Smooth muscle cell (in vitro differentiated cells): ENCODE results near the gene PC. TPM values are rescaled to one million over a fixed set of nuclear protein-coding genes. Genes with fewer than 3 reads are reported as not detected.

Experiments used
- DNase-seq: peaks from one replicate; lab custom pipeline; 2025; ENCODE audit not compliant: unreplicated experiment; lab: John Stamatoyannopoulos, UW
- H2AFZ ChIP-seq: fragments of 200-600 bp; sonication (generic); 2 replicates; pipeline ENCODE4 v1.6.0; 2016; ENCODE audit warnings: antibody characterized with exemption, low read depth, mild to moderate bottlenecking
- H3F3A ChIP-seq: fragments of 200-600 bp; sonication (generic); 2 replicates; pipeline ENCODE4 v1.6.0; 2017; ENCODE audit warnings: antibody characterized with exemption, low read depth
- H3K27ac ChIP-seq: fragments of 200-600 bp; sonication (generic); 2 replicates; pipeline ENCODE4 v1.5.1; 2016; ENCODE audit warnings: low read depth, mild to moderate bottlenecking
- H3K27me3 ChIP-seq: fragments of 200-600 bp; sonication (generic); 2 replicates; pipeline ENCODE4 v1.6.1; 2016; ENCODE audit warnings: low read depth, mild to moderate bottlenecking
- H3K36me3 ChIP-seq: fragments of 200-600 bp; sonication (generic); 2 replicates; pipeline ENCODE4 v1.5.1; 2016; ENCODE audit warnings: low read depth
- H3K4me1 ChIP-seq: fragments of 200-600 bp; sonication (generic); 2 replicates; pipeline ENCODE4 v1.5.1; 2016; ENCODE audit warnings: low read depth
- H3K4me2 ChIP-seq: fragments of 200-600 bp; sonication (generic); 2 replicates; pipeline ENCODE4 v1.6.0; 2016; ENCODE audit warnings: mild to moderate bottlenecking
- H3K4me3 ChIP-seq: fragments of 200-600 bp; sonication (generic); 2 replicates; pipeline ENCODE4 v1.5.1; 2016; ENCODE audit warnings: mild to moderate bottlenecking
- H3K79me2 ChIP-seq: fragments of 200-600 bp; sonication (generic); 2 replicates; pipeline ENCODE4 v1.6.0; 2016; ENCODE audit warnings: low read depth, mild to moderate bottlenecking
- H3K9ac ChIP-seq: fragments of 200-600 bp; sonication (generic); 2 replicates; pipeline ENCODE4 v1.6.0; 2016; ENCODE audit warnings: low read depth
- H3K9me3 ChIP-seq: fragments of 200-600 bp; sonication (generic); replicated peaks from 2 replicates; pipeline ENCODE4 v1.5.1; 2016; ENCODE audit warnings: low read depth
- H4K20me1 ChIP-seq: fragments of 200-600 bp; sonication (generic); 2 replicates; pipeline ENCODE4 v1.6.0; 2016; ENCODE audit warnings: low read depth
- CTCF ChIP-seq: fragments of 200-600 bp; sonication (generic); IDR thresholded peaks from 2 replicates; pipeline ENCODE4 v1.5.1; 2017; ENCODE audit warnings: borderline replicate concordance, mild to moderate bottlenecking, antibody characterized with exemption; ENCODE audit not compliant: insufficient read depth, poor library complexity, severe bottlenecking
- WGBS: methylation state at CpG from one replicate; pipeline ENCODE4 v1.1.7; 2016; ENCODE audit warnings: low lambda C conversion rate; 5-methylcytosine and 5-hydroxymethylcytosine counted together
- polyA plus RNA-seq: library from polyadenylated mRNA; unstranded; fragments of >200 nt; fragmentation: Nextera tagmentation; extraction: Ambion mirVana; gene quantifications from 2 replicates; pipeline ENCODE4 v1.2.1, GENCODE V29; 2016
- total RNA-seq: library from RNA; depleted of rRNA; stranded (reverse); fragments of >200 nt; gene quantifications from 2 replicates; pipeline ENCODE4 v1.2.3, GENCODE V29; 2014

The PC gene
- total and polyA plus RNA-seq, 2 experiments from 2014 or later = 11.8 to 36.1 TPM

DNA sequence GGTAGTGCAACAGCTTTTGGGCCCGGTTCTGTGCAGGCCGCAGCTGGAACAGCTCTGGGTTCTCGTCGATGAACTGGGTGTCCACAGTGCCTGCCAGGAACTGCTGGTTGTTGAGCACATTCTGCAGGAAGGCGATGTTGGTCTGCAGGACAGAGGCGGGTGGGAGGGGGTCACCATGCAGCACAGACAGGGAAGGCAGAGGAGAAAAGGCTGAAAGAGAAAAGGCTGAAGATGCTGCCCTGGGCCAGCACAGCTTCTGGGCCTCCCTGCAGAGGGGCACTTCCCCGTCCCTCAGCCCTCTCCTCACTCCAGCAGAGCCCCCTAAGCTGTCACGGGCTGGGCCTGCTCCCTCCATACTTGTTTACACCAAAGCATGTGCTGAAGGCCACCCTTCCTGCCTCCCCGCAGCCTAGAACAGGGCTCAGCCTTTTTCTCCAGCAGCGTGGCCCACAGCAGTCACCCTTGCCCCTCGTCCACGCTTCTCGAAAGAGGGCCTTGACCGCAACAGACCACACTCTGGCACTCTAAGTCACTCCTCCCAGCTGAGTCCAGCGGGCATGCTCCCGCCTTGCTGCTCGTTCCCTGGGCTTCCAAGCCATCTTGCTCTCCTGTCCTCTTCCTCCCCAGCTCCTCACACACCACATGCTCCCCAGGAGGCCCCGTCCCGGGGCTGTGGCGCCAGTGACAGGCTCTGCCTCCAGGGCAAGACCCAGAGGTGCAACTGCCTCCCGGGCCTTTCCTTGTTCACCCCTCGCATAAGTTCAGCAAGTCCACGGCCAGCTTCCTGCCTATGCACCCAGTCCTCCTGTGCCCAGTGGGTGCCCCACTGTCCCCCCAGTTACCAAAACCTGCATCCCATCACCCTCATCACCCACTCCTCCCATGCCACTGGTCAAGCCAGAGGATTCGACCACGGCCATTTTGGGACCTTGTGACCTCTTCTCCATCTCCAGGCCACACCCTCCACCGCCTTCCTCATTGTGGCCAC lies 104.6 kb downstream of the PC start:
- Histone ChIP-seq H3K4me2 (no peak overlapping the region), H3K4me1 (peaks cover 8% of the 10 kb centered on the region), H3K36me3 (no peaks in the 10 kb centered on the region), H3K79me2 (peaks cover 3% of the 10 kb centered on the region), H3K4me3 (no peak overlapping the region), H3K27me3 (no peaks in the 10 kb centered on the region), H2AFZ (no peak overlapping the region), H3K9me3 (no peaks in the 10 kb centered on the region), H3F3A (peaks cover 5% of the 10 kb centered on the region), H3K27ac (no peak overlapping the region), H3K9ac (no peak overlapping the region), H4K20me1 (no peaks in the 10 kb centered on the region)
- no peak for DNase-seq
- no peak for TF ChIP-seq CTCF
- 96% methylated on average over 26 of the region's 26 CpGs for WGBS

DNA sequence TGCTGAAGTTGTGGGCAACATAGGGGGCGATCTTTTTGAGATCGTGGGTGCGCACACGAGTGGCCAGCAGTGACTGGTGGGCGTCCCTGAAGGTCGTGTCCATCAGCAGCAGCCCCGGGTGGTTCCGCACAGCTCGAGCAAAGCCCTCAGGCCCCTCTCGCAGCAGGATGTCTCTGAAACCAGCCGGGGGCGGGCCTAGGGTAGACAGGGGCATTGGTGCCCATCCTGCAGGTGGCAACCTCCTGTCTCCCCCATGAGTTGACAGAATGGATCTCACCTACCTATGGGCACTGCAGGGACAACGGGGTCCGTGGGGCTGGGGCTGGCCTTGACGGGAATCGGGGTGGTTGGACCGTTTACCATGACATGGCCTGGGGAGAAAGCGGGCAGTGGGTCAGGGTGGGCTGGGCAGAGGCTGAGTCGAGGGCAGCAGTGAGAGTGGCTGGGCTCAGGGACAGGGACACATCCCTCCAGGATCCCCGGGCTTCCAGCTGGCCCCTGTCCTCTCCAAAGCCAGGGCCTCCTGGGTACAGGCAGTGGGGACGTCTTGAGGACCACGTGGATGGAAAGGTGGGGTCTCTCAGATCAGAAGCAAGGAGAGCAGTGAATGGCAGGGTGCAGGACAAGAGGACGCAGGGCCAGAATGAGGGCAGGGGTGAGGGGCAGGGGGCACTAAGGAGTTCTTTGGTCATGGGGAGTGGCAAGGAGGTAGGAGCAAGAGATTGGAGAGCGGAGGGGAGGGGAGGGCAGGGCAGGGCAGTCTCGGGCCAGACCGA lies 105.5 kb downstream of the PC start:
- peaks cover 8% of the 10 kb centered on the region for H3K4me1 ChIP-seq
- H4K20me1 ChIP-seq = no peaks in the 10 kb centered on the region
- no peak for TF ChIP-seq CTCF
- no peak overlapping the region for H3K9ac ChIP-seq
- WGBS = 94% methylated on average over 24 of the region's 26 CpGs
- no peak overlapping the region for H3K4me2 ChIP-seq
- no peak overlapping the region for H2AFZ ChIP-seq
- H3K27ac ChIP-seq = no peak overlapping the region
- H3K4me3 ChIP-seq = no peak overlapping the region
- H3K27me3 ChIP-seq = no peaks in the 10 kb centered on the region
- H3F3A ChIP-seq = peaks cover 5% of the 10 kb centered on the region
- peaks cover 2% of the 10 kb centered on the region for H3K79me2 ChIP-seq
- no peaks in the 10 kb centered on the region for H3K36me3 ChIP-seq
- no peaks in the 10 kb centered on the region for H3K9me3 ChIP-seq
- DNase-seq = no peak

DNA sequence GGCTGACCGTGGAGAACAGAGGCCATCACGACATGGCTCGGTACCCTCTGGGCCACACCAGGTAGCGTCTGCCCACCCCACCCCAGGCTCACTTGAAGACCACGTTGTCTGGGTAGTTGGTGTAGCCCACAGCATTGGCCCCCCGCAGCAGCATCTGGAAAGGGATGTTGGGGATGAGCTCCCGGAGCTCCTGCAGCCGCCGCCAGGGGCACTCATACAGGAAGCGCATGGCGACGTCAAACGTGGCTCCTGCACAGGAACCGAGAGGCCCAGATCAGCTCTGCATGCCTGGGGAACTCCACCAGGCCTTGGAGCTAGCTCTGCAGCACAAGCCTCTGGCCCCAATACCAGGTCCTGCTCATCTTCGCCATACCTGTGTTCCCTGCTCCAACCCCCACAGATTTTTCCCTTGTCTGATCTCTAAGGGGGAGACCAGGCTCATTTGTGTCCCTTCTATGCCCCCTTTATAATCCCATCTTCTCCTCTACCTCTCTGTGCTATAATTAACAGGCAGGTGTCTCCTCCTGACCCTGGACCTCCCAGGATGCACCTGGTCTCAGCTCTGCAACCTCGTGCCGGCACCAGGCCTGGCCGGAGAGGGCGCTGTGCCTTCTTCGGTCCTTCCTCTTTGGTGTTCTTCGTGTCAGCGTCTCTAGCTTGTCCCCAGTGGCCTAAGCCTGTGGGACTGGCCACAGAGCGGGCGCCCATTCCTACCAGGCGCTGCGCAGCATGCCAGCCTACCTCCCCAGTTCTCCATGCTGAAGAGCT lies 106.3 kb downstream of the PC start:
- no peaks in the 10 kb centered on the region for H4K20me1 ChIP-seq
- DNase-seq = no peak
- peaks cover 8% of the 10 kb centered on the region for H3K4me1 ChIP-seq
- WGBS = 84% methylated on average over 26 of the region's 26 CpGs
- H3F3A ChIP-seq = peaks cover 5% of the 10 kb centered on the region
- H3K9me3 ChIP-seq = no peaks in the 10 kb centered on the region
- H2AFZ ChIP-seq = no peak overlapping the region
- H3K4me3 ChIP-seq = no peak overlapping the region
- H3K27me3 ChIP-seq = no peaks in the 10 kb centered on the region
- TF ChIP-seq CTCF = no peak
- H3K4me2 ChIP-seq = no peak overlapping the region
- no peak overlapping the region for H3K27ac ChIP-seq
- no peak overlapping the region for H3K9ac ChIP-seq
- H3K36me3 ChIP-seq = no peaks in the 10 kb centered on the region
- H3K79me2 ChIP-seq = no peaks in the 10 kb centered on the region
